T-helper 17 cell (primary cell): Measurements from ENCODE around the gene APOE. TPM values are rescaled to one million over a fixed set of nuclear protein-coding genes. Genes with fewer than 3 reads are reported as not detected.
A peak's percentile ranks its signal among the peaks of the same experiment; 100 is the strongest.

Experiments
- ATAC-seq: fragments of 150-1000 bp; cut with Tn5 transposase; 2 replicates; pipeline ENCODE4 v1.10.0; 2021; ENCODE audit warnings: mild to moderate bottlenecking, moderate library complexity
- DNase-seq, 3 donors: peaks; one replicate each; pipeline versions ENCODE4 v3.0.0 to v3.0.0-alpha.2; 2020 to 2021
- H3K9me3 ChIP-seq: one replicate; pipeline ENCODE4 v1.7.0; 2013; ENCODE audit warnings: low read length, mild to moderate bottlenecking; ENCODE audit not compliant: control insufficient read depth, poor library complexity, severe bottlenecking
- H3K27ac Mint-ChIP-seq: one replicate; pipeline ENCODE4 v1.8.0; 2022; ENCODE audit warnings: mild to moderate bottlenecking, moderate library complexity, mixed read lengths
- H3K27me3 Mint-ChIP-seq: one replicate; pipeline ENCODE4 v1.8.0; 2022; ENCODE audit warnings: mixed read lengths
- H3K36me3 Mint-ChIP-seq: one replicate; pipeline ENCODE4 v1.8.0; 2022; ENCODE audit warnings: low read depth, mixed read lengths
- H3K4me1 Mint-ChIP-seq: one replicate; pipeline ENCODE4 v1.8.0; 2022; ENCODE audit warnings: mild to moderate bottlenecking, mixed read lengths
- H3K4me3 Mint-ChIP-seq: one replicate; pipeline ENCODE4 v1.8.0; 2022; ENCODE audit warnings: mild to moderate bottlenecking, moderate library complexity, mixed read lengths
- total RNA-seq, 4 donors: library from RNA in 2 of 4; stranded (reverse) in 2 of 4; gene quantifications; one replicate each; pipeline ENCODE4 v1.2.3 and lab custom pipeline; 2022 to 2026

APOE gene
- total RNA-seq, 2 donors from 2014 or later, result 1.3 to 2.0 TPM

DNA sequence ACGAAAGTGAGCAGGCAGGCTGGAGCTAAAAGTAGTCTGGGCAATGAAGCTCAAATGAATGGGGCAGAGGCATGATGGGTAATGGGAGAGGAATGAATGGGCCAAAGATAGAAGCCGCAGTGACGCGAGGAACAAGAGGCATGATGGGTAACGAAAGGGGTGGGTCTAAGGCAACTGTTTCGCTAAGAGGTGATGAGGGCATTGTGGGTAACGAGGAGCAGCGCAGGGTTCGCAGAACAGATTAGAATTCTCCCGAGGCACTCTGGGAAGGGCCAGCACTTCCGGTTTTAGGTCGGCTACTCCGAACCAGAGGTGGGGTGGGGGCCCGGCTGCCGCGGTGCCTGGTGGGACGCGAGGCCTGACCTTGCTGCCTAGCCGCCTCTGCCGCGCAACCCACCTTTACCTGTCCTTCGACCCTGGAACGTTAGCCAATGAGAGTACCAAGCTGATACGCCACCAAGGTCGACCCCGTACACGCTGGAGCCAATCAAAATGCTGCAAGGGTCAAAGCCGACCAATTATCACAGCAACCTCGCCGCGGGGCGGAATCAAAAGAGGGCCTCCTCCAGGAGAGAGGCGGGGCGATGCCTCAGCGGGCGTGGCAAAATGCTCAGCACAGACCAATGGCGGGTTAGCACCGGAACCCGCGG is 15.1 kb upstream of the APOE start:
- peak; percentile 83 for ATAC-seq
- no peaks in the 10 kb centered on the region for H3K9me3 ChIP-seq
- peak overlapping the region; percentile 68 for H3K27ac Mint-ChIP-seq
- H3K27me3 Mint-ChIP-seq, result no peaks in the 10 kb centered on the region
- H3K4me3 Mint-ChIP-seq, result peak overlapping the region; percentile 88
- peak in 1 of 3 donors; percentile 99 for DNase-seq
- no peaks in the 10 kb centered on the region for H3K36me3 Mint-ChIP-seq
- H3K4me1 Mint-ChIP-seq, result peaks cover 30% of the 10 kb centered on the region

DNA sequence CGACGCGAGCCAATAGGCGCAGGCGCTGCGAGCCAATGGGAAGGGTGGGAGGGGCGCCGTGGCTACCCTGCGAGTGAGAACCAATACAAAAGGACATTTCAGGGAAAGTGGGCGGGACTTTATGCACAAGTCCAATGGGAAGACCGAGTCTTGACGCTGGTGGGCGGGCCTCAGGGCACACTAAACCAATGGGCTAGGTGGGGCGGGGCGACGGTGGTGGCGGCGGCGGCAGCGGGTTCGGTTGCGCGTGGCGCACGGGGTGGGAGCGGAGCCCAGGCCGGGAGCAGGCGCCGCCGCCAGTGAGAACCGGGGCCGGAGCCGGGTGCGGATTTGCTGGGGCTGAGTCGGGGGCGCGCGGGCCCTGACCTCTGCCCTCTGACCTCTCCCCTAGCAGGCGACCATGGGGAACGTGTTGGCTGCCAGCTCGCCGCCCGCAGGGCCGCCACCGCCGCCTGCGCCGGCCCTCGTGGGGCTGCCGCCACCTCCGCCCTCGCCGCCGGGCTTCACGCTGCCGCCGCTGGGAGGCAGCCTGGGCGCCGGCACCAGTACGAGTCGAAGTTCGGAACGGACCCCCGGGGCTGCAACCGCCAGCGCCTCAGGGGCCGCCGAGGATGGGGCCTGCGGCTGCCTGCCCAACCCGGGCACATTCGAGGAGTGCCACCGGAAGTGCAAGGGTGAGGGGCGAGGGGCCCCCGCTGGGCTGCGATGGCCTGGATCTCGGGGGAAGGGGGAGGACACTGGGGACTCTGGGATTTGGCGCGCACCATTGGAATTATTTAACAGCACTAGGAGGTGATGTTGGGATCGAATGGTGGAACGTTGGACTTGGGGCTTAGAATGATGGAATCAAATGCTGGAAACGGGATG is 14.3 kb upstream of the APOE start, which contains the start of gene TOMM40:
TOMM40 (plus strand) TSS at position 239 of the 867 bp plus-strand sequence; CDS start at position 401, 162 bp downstream.
- H3K9me3 ChIP-seq, result no peaks in the 10 kb centered on the region
- H3K4me1 Mint-ChIP-seq, result peaks cover 30% of the 10 kb centered on the region
- ATAC-seq (no peak), DNase-seq (peak; percentile 19 to 100 (median 99))
- H3K27me3 Mint-ChIP-seq, result no peaks in the 10 kb centered on the region
- peak within 1 kb of the TSS; percentile 91 for H3K4me3 Mint-ChIP-seq
- peaks cover 4% of the 10 kb centered on the region for H3K36me3 Mint-ChIP-seq
- H3K27ac Mint-ChIP-seq, result peak within 1 kb of the TSS; percentile 75

DNA sequence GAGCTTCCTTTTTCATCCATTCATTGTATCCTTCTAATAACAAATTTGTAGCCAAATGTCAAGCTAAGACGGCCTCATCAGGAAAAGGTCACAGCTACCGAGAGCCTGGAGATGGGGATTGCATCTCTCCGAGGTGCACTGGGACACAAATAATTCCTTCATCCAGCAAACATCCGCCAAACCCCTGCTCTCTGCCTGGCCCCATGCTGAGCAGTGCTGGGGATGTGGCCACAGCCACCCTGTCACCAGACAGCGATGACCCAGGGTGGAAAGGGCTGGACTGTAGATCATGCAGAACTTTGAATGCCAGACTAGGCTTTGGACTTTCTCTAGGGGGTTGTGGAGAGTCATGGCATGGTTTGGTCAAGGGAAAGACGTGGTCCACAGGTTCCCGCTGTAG is 12.7 kb upstream of the APOE start:
- ATAC-seq, result no peak
- DNase-seq, result no peak
- H3K9me3 ChIP-seq, result no peaks in the 10 kb centered on the region
- peaks cover 25% of the 10 kb centered on the region for H3K4me1 Mint-ChIP-seq
- peaks cover 4% of the 10 kb centered on the region for H3K36me3 Mint-ChIP-seq
- H3K27me3 Mint-ChIP-seq, result no peaks in the 10 kb centered on the region
- H3K4me3 Mint-ChIP-seq, result peak overlapping the region; percentile 91
- H3K27ac Mint-ChIP-seq, result peak overlapping the region; percentile 75

DNA sequence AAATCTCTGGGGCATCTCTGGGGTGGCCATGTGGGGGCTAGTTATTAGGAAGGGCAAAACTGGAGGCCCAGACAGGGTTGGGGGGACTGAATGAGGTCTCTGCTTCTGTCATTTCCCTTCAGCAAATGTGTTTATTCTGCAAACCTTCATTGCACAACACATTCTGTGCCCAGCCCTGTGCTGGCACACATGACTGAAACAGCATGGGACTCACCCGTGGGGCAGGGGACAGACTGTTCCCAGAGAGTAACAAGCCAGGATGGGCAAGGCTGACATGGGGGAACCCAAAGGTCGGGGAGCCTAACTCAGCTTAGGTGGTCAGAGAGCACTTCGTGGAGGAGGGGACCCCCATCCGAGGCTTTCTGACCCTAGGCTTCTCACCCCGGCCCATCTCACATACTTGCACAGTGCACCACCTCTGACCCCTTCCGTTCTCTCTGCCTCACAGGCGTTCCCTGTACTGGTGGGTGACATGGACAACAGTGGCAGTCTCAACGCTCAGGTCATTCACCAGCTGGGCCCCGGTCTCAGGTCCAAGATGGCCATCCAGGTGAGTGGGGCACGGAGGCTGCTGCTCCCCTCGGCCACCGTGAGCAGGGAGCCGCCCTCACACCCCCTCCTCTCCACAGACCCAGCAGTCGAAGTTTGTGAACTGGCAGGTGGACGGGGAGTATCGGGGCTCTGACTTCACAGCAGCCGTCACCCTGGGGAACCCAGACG is 12.1 kb upstream of the APOE start:
- peak overlapping the region; percentile 75 for H3K27ac Mint-ChIP-seq
- no peak for ATAC-seq

DNA sequence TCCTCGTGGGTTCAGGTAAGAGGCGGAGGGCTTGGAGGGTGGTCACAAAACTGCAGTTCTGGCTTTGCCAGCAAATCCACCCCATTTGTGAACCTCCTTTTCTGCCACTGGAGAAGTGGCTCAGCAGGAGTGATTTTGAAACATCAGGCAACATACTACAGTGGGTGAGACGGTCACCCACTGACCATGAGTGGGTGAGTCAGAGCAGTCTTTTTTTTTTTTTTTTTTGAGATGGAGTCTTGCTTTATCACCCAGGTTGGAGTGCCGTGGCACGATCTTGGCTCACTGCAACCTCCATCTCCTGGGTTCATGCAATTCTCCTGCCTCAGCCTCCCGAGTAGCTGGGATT is 11.6 kb upstream of the APOE start:
- H3K4me1 Mint-ChIP-seq, result peaks cover 24% of the 10 kb centered on the region
- H3K9me3 ChIP-seq, result no peaks in the 10 kb centered on the region
- no peak overlapping the region for H3K27ac Mint-ChIP-seq
- DNase-seq (no peak), ATAC-seq (no peak)
- H3K27me3 Mint-ChIP-seq, result no peaks in the 10 kb centered on the region
- H3K4me3 Mint-ChIP-seq, result no peak overlapping the region
- H3K36me3 Mint-ChIP-seq, result peaks cover 4% of the 10 kb centered on the region

More for the DNA sequence above, 12.1 kb upstream of the APOE start:
- Mint-ChIP-seq H3K4me1 (peaks cover 25% of the 10 kb centered on the region), H3K4me3 (no peak overlapping the region), H3K36me3 (peaks cover 4% of the 10 kb centered on the region), H3K27me3 (no peaks in the 10 kb centered on the region)
- DNase-seq, result no peak
- H3K9me3 ChIP-seq, result no peaks in the 10 kb centered on the region

DNA sequence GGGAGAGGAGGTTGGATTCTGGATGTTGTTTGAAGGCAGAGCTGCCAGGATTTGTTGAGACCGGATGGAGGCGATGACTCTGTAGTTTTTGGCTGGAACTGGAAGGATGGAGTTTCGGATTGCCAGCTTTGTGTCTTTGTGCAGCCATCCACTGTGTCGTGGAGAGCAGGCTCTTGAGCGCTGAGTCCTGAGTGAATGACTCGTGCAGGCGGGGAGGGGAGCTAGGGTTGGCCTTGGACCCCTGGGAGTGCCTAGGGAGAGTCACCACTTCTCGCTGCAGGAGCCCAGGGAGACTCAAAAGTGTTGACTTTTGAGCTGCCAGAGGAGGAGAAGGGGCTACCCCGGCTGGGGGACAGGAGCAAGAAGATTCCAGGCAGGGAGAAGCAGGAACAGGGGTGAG is 10.7 kb upstream of the APOE start:
- no peak for DNase-seq
- no peak overlapping the region for H3K4me3 Mint-ChIP-seq
- no peak for ATAC-seq
- no peaks in the 10 kb centered on the region for H3K27me3 Mint-ChIP-seq
- H3K9me3 ChIP-seq, result no peaks in the 10 kb centered on the region
- H3K4me1 Mint-ChIP-seq, result peaks cover 22% of the 10 kb centered on the region
- peak overlapping the region; percentile 61 for H3K27ac Mint-ChIP-seq
- peaks cover 4% of the 10 kb centered on the region for H3K36me3 Mint-ChIP-seq

DNA sequence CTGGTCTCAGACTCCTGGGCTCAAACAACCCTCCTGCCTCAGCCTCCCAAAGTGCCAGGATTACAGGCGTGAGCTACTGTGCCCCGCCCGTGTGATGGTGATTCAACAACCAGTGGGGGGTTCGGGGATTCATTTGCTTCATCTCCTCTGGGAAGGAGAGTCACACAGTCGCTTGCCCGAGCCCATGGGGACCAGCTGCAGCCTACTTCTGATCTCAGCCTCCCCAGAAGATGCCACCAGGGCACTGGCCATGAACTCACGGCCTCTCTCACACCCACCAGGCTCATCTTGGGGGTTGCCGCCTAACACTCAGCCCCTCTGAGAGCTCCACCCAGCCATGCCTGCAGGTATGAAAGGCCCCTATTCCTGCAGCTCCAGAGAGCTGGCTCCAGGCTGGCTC is 7.8 kb upstream of the APOE start:
- Mint-ChIP-seq H3K4me3 (no peak overlapping the region), H3K36me3 (peaks cover 9% of the 10 kb centered on the region), H3K27me3 (no peaks in the 10 kb centered on the region), H3K4me1 (peaks cover 3% of the 10 kb centered on the region), H3K27ac (no peak overlapping the region)
- ATAC-seq, result no peak
- no peak for DNase-seq
- H3K9me3 ChIP-seq, result no peaks in the 10 kb centered on the region

DNA sequence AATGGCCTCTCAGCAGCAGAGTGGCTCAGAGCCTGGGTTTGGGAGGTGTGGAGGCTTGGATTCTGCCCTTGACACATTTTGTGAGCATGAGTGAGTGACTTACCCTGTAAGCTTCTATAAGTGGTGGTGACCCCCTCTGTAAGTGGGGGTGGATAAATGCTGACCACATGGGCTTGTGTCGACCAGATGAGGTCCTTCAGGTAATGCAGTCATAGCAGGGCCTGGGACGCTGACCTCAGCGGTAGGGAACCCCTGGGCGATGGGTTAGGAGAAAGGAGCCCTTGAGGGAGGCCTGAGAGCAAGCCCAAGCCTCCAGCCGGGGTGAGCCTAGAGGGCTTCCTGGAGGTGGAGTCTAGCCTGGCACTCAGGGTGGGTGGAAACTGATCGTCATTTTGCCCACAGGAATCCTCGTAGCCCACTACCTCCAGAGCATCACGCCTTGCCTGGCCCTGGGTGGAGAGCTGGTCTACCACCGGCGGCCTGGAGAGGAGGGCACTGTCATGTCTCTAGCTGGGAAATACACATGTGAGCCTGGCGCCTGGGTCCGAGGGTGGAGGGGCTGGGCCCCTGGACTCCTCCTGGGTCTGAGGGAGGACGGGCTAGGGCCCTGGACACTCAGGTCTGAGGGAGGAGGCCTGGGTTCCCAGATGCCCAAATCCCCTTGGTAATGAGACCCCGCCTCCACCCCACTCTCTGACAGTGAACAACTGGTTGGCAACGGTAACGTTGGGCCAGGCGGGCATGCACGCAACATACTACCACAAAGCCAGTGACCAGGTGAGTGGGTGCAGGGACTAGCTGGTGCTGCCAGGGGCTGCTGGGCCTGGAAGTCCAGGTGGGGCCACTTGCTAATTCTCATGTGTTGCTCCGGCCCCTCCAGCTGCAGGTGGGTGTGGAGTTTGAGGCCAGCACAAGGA is 5.0 kb upstream of the APOE start:
- H3K27ac Mint-ChIP-seq, result no peak overlapping the region
- no peak for DNase-seq
- no peaks in the 10 kb centered on the region for H3K27me3 Mint-ChIP-seq
- H3K4me3 Mint-ChIP-seq, result no peak overlapping the region
- no peak for ATAC-seq
- H3K4me1 Mint-ChIP-seq, result no peaks in the 10 kb centered on the region
- H3K9me3 ChIP-seq, result no peaks in the 10 kb centered on the region
- peaks cover 9% of the 10 kb centered on the region for H3K36me3 Mint-ChIP-seq

DNA sequence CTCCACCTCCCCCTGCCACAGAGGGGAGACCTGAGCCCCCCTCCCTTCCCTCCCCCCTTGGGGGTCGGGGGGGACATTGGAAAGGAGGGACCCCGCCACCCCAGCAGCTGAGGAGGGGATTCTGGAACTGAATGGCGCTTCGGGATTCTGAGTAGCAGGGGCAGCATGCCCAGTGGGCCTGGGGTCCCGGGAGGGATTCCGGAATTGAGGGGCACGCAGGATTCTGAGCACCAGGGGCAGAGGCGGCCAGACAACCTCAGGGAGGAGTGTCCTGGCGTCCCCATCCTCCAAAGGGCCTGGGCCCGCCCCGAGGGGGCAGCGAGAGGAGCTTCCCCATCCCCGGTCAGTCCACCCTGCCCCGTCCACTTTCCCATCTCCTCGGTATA is 2.4 kb upstream of the APOE start:
- no peak overlapping the region for H3K4me3 Mint-ChIP-seq
- peaks cover 5% of the 10 kb centered on the region for H3K36me3 Mint-ChIP-seq
- H3K4me1 Mint-ChIP-seq, result peaks cover 8% of the 10 kb centered on the region
- DNase-seq (no peak), ATAC-seq (peak; percentile 6)
- H3K27ac Mint-ChIP-seq, result no peak overlapping the region
- H3K27me3 Mint-ChIP-seq, result peaks cover 14% of the 10 kb centered on the region
- H3K9me3 ChIP-seq, result no peaks in the 10 kb centered on the region

DNA sequence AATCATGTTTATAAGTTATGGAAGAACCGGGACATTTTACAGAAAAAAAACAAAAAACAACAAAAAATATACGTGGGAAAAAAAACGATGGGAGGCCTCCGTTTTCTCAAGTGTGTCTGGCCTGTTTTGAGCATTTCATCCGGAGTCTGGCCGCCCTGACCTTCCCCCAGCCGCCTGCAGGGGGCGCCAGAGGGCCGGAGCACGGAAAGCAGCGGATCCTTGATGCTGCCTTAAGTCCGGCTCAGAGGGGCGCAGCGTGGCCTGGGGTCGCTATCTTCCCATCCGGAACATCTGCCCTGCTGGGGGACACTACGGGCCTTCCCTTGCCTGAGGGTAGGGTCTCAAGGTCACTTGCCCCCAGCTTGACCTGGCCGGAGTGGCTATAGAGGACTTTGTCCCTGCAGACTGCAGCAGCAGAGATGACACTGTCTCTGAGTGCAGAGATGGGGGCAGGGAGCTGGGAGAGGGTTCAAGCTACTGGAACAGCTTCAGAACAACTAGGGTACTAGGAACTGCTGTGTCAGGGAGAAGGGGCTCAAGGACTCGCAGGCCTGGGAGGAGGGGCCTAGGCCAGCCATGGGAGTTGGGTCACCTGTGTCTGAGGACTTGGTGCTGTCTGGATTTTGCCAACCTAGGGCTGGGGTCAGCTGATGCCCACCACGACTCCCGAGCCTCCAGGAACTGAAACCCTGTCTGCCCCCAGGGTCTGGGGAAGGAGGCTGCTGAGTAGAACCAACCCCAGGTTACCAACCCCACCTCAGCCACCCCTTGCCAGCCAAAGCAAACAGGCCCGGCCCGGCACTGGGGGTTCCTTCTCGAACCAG is 1.8 kb upstream of the APOE start:
- DNase-seq (peak; percentile 60 to 83 (median 67)), ATAC-seq (peak; percentile 77)
- H3K27me3 Mint-ChIP-seq, result peaks cover 14% of the 10 kb centered on the region
- peaks cover 5% of the 10 kb centered on the region for H3K36me3 Mint-ChIP-seq
- H3K27ac Mint-ChIP-seq, result no peak overlapping the region
- H3K9me3 ChIP-seq, result no peaks in the 10 kb centered on the region
- peaks cover 8% of the 10 kb centered on the region for H3K4me1 Mint-ChIP-seq
- H3K4me3 Mint-ChIP-seq, result no peak overlapping the region

DNA sequence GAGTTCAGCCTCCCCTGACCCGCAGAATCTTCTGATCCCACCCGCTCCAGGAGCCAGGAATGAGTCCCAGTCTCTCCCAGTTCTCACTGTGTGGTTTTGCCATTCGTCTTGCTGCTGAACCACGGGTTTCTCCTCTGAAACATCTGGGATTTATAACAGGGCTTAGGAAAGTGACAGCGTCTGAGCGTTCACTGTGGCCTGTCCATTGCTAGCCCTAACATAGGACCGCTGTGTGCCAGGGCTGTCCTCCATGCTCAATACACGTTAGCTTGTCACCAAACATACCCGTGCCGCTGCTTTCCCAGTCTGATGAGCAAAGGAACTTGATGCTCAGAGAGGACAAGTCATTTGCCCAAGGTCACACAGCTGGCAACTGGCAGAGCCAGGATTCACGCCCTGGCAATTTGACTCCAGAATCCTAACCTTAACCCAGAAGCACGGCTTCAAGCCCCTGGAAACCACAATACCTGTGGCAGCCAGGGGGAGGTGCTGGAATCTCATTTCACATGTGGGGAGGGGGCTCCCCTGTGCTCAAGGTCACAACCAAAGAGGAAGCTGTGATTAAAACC is 1.1 kb upstream of the APOE start:
- H3K36me3 Mint-ChIP-seq, result peaks cover 5% of the 10 kb centered on the region
- H3K4me1 Mint-ChIP-seq, result peaks cover 8% of the 10 kb centered on the region
- H3K27me3 Mint-ChIP-seq, result peaks cover 14% of the 10 kb centered on the region
- ATAC-seq (no peak), DNase-seq (no peak)
- H3K4me3 Mint-ChIP-seq, result no peak overlapping the region
- H3K27ac Mint-ChIP-seq, result no peak overlapping the region
- H3K9me3 ChIP-seq, result no peaks in the 10 kb centered on the region

DNA sequence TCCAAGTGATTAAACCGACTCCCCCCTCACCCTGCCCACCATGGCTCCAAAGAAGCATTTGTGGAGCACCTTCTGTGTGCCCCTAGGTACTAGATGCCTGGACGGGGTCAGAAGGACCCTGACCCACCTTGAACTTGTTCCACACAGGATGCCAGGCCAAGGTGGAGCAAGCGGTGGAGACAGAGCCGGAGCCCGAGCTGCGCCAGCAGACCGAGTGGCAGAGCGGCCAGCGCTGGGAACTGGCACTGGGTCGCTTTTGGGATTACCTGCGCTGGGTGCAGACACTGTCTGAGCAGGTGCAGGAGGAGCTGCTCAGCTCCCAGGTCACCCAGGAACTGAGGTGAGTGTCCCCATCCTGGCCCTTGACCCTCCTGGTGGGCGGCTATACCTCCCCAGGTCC is 2.0 kb downstream of the APOE start:
- Mint-ChIP-seq H3K4me3 (no peak overlapping the region), H3K4me1 (peaks cover 8% of the 10 kb centered on the region)
- ATAC-seq, result no peak

More for the DNA sequence above, 2.0 kb downstream of the APOE start:
- peaks cover 26% of the 10 kb centered on the region for H3K27me3 Mint-ChIP-seq
- no peaks in the 10 kb centered on the region for H3K9me3 ChIP-seq
- no peak overlapping the region for H3K27ac Mint-ChIP-seq
- H3K36me3 Mint-ChIP-seq, result peaks cover 1% of the 10 kb centered on the region
- no peak for DNase-seq
